ENCODE data around the gene CARM1.
A peak's percentile ranks its signal among the peaks of the same experiment; 100 is the strongest.
"Not testable (repeated sequence)": the region's sequence is repeated elsewhere in the genome, so short reads cannot be mapped to it uniquely, and the experiment has no call there.

Gene CARM1

GRCh38 chr19:10852098-10852800 is 19.1 kb upstream of the CARM1 start:
- TF ChIP-seq, protein P1, sequence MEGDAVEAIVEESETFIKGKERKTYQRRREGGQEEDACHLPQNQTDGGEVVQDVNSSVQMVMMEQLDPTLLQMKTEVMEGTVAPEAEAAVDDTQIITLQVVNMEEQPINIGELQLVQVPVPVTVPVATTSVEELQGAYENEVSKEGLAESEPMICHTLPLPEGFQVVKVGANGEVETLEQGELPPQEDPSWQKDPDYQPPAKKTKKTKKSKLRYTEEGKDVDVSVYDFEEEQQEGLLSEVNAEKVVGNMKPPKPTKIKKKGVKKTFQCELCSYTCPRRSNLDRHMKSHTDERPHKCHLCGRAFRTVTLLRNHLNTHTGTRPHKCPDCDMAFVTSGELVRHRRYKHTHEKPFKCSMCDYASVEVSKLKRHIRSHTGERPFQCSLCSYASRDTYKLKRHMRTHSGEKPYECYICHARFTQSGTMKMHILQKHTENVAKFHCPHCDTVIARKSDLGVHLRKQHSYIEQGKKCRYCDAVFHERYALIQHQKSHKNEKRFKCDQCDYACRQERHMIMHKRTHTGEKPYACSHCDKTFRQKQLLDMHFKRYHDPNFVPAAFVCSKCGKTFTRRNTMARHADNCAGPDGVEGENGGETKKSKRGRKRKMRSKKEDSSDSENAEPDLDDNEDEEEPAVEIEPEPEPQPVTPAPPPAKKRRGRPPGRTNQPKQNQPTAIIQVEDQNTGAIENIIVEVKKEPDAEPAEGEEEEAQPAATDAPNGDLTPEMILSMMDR (IDR thresholded peaks at IDR 0.05; ENCODE audit: low read depth, low read length): no peak
- DNase-seq (ENCODE audit: extremely low read depth, low read depth): no peak

DNA sequence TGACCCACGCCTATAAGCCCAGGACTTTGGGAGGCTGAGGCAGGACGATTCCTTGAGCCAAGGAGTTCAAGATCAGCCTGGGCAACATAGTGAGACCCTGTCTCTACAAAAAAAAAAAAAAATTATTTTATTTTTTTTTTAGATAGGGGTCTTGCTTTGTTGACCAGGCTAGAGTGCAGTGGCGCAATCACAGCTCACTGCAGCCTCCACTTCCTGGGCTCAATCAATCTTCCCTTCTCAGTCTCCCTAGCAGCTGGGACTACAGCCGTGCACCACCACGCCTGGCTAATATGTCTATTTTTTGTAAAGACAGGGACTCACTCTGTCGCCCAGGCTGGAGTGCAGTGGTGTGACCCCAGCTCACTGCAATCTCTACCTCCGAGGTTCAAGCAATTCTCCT is 18.4 kb upstream of the CARM1 start:
- TF ChIP-seq, protein P1 (IDR thresholded peaks at IDR 0.05; ENCODE audit: low read depth, low read length): no peak
- no peak for DNase-seq (ENCODE audit: extremely low read depth, low read depth)

DNA sequence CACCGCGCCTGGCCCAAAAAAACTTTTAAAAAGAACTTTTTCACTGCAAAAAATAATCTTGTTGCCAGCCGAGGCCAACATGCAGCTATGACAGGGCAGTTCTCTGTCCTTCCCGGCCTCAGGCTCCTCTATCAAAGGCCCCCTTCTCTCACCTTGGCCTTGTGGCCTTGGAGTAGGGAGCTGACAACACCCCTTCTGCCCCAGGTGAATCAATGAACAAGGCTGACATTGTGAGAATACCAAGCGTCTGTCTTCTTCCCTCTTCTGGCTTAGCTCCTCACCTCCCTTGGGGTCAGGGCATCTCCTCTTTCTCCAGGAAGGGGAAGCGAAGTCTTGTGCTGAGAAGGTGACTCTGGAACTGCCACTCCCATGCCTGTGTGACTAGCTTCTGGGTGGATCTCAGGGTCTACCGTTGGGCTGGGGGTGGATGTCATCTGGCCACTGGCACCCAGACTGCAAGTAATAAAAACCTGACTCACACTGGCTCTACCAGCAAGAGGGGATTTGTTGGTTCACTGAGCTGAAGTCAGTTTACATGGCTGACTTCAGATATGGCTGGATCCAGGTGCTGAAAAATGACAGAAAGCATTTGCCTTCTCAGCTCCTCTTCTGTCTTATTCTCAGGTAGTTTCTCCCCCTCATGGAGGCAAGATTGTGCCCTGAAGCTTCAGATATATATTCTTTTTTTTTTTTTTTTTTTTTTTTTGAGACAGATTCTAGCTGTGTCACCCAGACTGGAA is 16.8 kb upstream of the CARM1 start:
- TF ChIP-seq, protein P1 (IDR thresholded peaks at IDR 0.05; ENCODE audit: low read depth, low read length): no peak
- no peak for DNase-seq (ENCODE audit: extremely low read depth, low read depth)

DNA sequence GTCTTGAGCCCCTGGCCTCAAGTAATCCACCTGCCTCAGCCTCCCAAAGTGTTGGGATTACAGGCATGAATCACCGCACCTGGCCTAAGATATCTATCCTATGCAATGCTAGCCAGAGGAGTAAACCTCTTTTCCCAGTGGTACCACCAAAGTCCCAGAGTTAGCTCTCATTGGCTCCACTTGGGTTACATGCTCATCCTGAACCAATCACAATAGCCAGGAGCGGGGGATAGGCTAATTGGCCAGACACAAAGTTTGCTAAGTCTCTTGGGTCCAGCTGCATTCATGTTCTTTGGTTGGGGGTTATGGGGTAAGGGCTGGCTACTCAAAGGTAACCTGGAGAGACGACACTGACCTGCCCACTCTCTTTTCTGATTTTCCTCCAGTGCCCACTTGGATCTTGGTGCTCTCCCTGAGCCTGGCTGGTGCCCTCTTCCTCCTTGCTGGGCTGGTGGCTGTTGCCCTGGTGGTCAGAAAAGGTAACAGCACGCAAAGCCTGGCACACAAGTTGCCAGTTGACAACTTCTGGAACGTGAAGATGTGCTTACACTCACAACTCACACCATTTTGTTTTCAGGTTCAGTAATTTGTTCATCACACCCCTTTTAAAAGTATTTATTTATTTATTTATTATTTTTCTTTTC is 15.4 kb upstream of the CARM1 start:
- TF ChIP-seq, protein P1 (IDR thresholded peaks at IDR 0.05; ENCODE audit: low read depth, low read length): peak; percentile 34
- no peak for DNase-seq (ENCODE audit: extremely low read depth, low read depth)

DNA sequence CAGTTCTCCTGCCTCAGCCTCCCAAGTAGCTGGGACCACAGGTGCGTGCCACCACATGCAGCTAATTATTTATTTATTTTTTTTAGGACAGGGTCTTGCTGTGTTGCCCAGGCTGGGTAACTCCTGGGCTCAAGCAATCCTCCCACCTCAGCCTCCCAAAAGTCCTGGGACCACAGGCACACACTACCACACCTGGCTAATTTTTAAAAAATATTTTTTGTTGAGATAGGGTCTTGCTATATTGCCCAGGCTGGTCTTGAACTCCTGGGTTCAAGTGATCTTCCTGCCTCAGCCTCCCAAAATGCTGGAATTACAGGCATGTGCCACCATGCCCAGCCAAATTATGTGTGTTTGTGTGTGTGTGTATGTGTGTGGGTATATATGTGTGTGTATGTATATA is 14.5 kb upstream of the CARM1 start:
- not testable (repeated sequence) for DNase-seq (ENCODE audit: extremely low read depth, low read depth)

DNA sequence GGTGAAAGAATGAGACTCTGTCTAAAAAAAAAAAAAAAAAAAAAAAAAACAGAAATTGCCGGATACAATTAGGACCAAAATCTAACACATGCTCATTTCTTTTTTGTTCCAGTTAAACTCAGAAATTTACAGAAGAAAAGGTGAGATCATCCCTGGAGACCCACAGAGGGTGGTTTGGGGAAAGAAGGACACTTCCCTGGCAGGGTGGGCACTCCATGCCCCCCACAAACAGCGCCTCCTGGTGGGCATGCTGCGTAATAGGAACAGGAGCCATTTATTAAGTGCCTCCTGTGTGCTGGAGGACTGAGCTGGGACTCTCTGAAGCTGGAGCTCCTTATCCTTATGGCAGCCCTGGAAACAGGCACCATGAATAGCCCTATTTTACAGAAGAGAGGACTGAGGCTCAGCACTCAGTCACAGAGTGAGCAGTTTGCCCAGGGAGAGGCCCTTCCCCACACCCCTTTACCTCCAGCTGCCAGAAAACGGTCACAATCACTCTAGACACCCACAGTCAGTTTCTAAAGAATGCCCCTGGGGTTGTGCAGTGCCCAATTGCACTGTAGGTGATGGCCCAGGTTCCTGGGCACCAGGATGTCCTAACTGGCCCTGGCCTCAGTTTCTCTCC is 13.0 kb upstream of the CARM1 start:
- TF ChIP-seq, protein P1 (IDR thresholded peaks at IDR 0.05; ENCODE audit: low read depth, low read length): peak; percentile 73
- DNase-seq (ENCODE audit: extremely low read depth, low read depth): no peak

DNA sequence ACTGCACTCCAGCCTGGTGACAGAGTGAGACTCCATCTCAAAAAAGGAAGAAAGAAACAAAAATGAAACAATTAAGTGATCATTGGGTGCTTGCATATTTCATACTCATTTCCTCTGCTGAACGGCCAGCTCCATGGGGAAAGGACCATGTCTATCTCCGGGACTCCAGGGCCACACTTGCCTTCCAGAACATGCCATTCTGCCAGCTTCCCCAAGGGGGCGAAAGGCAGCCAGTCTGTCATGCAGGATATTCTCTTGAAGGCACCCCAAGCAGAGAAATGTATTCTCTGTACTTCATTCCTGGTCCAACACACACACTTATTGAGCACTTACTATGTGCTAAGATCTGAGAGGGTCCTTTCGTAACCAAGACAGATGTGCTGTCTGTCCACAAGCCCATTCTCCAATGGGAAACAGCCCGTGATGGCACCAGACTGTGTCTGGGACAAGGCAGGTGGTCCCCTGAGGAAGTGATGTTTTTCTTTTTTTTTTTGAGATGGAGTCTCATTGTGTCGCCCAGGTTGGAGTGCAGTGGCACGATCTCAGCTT is 10.2 kb upstream of the CARM1 start:
- TF ChIP-seq, protein P1 (IDR thresholded peaks at IDR 0.05; ENCODE audit: low read depth, low read length): peak; percentile 42
- no peak for DNase-seq (ENCODE audit: extremely low read depth, low read depth)
